ENCODE data around the gene PDE2A.

GRCh38 chr11:72629266-72629665, 45.0 kb downstream of the PDE2A start:
- TF ChIP-seq CTCF (IDR thresholded peaks at IDR 0.05; ENCODE audit: poor library complexity): no peak
- TF ChIP-seq EZH2 (IDR thresholded peaks at IDR 0.05; ENCODE audit: borderline replicate concordance): no peak
